ENCODE results near the gene VPS16. TPM values are rescaled to one million over a fixed set of nuclear protein-coding genes. Genes with fewer than 3 reads are reported as not detected.

Gene VPS16
- total RNA-seq: 10 to 100 TPM; 19.1 to 24.2 (median 20.9) TPM
- polyA plus RNA-seq: 16.8 TPM
- long read RNA-seq, donor 1, transcript VPS16-202 (24 exons, 2,750 nt): major isoform, 73 of 98 reads
- long read RNA-seq, donor 1, partial matches to known transcripts: 9 of 98 reads
- long read RNA-seq, donor 1, other reads (novel, unspliced or antisense): 14 of 98 reads
- long read RNA-seq, donor 2, transcript VPS16-202 (24 exons, 2,750 nt): major isoform, 27 of 37 reads
- long read RNA-seq, donor 2, partial matches to known transcripts: 1 of 37 reads
- long read RNA-seq, donor 2, other reads (novel, unspliced or antisense): 9 of 37 reads
- long read RNA-seq, donor 3, transcript VPS16-202 (24 exons, 2,750 nt): major isoform, 147 of 217 reads
- long read RNA-seq, donor 3, partial matches to known transcripts: 18 of 217 reads
- long read RNA-seq, donor 3, other reads (novel, unspliced or antisense): 50 of 217 reads
- long read RNA-seq, donor 4, transcript VPS16-202 (24 exons, 2,750 nt): major isoform, 15 of 25 reads
- long read RNA-seq, donor 4, partial matches to known transcripts: 1 of 25 reads
- long read RNA-seq, donor 4, other reads (novel, unspliced or antisense): 9 of 25 reads

DNA sequence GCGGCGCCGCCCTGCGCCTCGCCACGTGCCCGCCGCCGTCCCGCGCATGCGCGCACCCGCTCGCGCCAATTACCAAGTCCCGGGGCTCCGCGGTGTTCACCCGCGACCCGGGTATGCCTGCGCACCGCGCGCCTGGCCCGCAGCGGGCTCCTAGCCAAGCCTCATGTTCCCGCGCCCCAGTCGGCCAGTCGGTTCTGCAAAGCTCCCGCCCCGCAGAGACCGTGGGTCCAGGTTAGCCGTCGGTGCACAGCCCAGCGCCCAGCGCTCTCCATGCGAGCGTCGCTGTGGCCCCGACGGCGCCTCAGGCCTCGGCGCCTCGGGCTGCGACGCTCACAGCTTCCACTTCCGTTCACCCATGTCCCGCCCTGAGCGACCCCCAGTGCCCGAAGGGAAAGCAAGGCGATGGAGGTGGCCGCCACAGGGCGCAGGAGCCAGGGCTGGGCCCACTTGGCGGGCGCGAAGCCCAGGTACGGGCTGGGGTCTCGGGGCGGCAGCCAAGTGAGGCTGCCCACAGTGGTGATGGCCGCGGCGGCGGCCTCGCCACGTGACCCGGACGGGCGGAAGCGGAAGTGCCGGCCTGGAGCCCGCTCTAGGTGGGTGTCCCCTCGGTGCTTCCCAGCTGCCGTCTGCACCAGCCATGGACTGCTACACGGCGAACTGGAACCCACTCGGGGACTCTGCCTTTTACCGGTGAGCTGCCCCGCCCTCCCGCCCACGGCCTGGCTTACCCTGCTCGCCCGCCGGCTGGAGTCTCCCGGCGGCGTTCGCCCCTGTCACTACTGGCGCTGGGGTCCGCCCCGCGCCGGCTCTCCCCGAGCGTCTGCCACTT is at the start of gene VPS16, which contains the start of gene PCED1A:
Gene VPS16 (plus strand): TSS at position 608 of the 829 bp plus-strand sequence. CDS start 30 bp downstream, at position 638.
Gene PCED1A (minus strand): TSS at position 518 of the 829 bp plus-strand sequence. CDS start 743 bp downstream, outside the sequence.
- no peaks in the 10 kb centered on the region for H3K27me3 ChIP-seq (ENCODE audit: control insufficient read depth, insufficient read depth)
- ATAC-seq: peak; percentile 99
- WGBS: 3% methylated on average over 98 of the region's 98 CpGs
- DNase-seq: peak; percentile 91 to 96 (median 96)
- H3K4me1 ChIP-seq (ENCODE audit: control insufficient read depth, insufficient read depth, low read length): no peaks in the 10 kb centered on the region
- intact Hi-C loops (cut with DNase I): no loop called here
- peak within 1 kb of the TSS; percentile 91 for H3K27ac ChIP-seq (ENCODE audit: low read length)
- H3K4me3 ChIP-seq (ENCODE audit: low read length): peak within 1 kb of the TSS; percentile 89
- H3K9me3 ChIP-seq (ENCODE audit: control insufficient read depth, low read length): no peaks in the 10 kb centered on the region

- H3K4me1 ChIP-seq (ENCODE audit: control insufficient read depth, insufficient read depth, low read length): no peaks in the 10 kb centered on the region
- H3K9me3 ChIP-seq (ENCODE audit: control insufficient read depth, low read length): no peaks in the 10 kb centered on the region
- H3K27ac ChIP-seq (ENCODE audit: low read length): no peak overlapping the region
- no peak for ATAC-seq
- no peak for DNase-seq
- intact Hi-C loops (cut with DNase I): no loop called here
- no peaks in the 10 kb centered on the region for H3K27me3 ChIP-seq (ENCODE audit: control insufficient read depth, insufficient read depth)
- WGBS: 91% methylated on average over 6 of the region's 6 CpGs
- no peak overlapping the region for H3K4me3 ChIP-seq (ENCODE audit: low read length)
These were observed 47.1 kb upstream of the VPS16 start for GRCh38 chr20:2793471-2793870.

DNA sequence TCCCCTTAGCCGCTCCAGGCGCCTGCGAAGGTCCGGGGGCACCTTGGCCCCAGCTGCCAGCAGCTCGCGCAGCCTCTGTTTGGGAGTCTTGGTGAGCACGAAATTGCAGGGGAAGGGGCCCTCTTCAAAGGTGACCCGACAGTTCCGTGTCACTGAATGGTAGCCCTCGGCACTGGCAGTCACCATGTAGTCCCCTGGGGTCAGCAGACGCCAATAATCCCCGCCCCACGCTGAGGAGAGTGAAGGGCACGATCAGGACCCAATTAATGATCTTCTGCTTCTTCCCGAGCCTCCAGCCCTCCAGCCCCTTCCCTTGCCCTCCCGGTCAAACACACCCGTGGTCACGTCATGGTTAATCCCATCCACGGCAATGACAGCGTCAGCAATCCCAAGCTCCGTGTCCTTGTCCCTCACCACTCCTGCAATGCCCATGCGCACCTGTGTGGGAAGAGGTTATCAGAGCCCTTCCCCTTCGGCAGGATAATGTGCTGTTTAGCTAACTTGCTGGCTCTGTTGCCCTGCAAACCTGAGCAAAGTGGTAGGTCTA is 46.3 kb upstream of the VPS16 start:
- WGBS: 86% methylated on average over 23 of the region's 23 CpGs
- DNase-seq: no peak
- H3K27ac ChIP-seq (ENCODE audit: low read length): no peak overlapping the region
- H3K27me3 ChIP-seq (ENCODE audit: control insufficient read depth, insufficient read depth): no peaks in the 10 kb centered on the region
- H3K9me3 ChIP-seq (ENCODE audit: control insufficient read depth, low read length): no peaks in the 10 kb centered on the region
- ATAC-seq: no peak
- intact Hi-C loops (cut with DNase I): no loop called here
- H3K4me3 ChIP-seq (ENCODE audit: low read length): no peak overlapping the region
- H3K4me1 ChIP-seq (ENCODE audit: control insufficient read depth, insufficient read depth, low read length): no peaks in the 10 kb centered on the region

DNA sequence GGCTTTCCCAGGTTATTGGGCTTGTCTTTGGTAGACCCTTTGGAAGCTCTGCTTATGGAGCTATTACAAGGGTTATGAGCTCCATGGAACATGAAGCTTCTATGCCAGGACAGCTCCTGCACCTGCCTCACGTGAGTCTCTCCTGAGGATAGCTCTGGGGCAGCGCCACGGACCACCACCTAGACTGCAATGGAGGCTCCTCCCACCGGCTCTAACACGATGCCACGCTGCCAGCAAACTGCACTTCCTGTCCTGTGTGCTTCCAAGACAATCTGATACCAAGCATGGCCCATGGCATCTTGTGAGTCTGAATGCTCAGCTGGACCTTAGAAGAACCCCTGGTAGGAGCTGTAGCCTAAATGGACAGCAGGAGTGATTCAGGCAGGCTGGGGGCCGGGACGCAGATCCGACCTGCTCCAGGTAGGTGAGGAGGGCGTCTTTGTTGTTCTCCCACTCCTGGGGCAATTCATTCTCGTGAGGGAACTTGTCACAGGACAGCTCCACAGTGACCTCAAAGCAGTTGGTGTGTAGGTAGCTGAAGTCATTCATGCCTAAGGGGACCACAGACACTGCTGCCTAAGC is 45.6 kb upstream of the VPS16 start:
- intact Hi-C loops (cut with DNase I): no loop called here
- DNase-seq (no peak), ATAC-seq (no peak)
- H3K27me3 ChIP-seq (ENCODE audit: control insufficient read depth, insufficient read depth): no peaks in the 10 kb centered on the region
- no peak overlapping the region for H3K4me3 ChIP-seq (ENCODE audit: low read length)
- no peak overlapping the region for H3K27ac ChIP-seq (ENCODE audit: low read length)
- no peaks in the 10 kb centered on the region for H3K4me1 ChIP-seq (ENCODE audit: control insufficient read depth, insufficient read depth, low read length)
- WGBS: 85% methylated on average over 11 of the region's 11 CpGs
- H3K9me3 ChIP-seq (ENCODE audit: control insufficient read depth, low read length): no peaks in the 10 kb centered on the region

- ATAC-seq (no peak), DNase-seq (peak in 2 of 3 donors; percentile 52 to 57)
- no peaks in the 10 kb centered on the region for H3K4me1 ChIP-seq (ENCODE audit: control insufficient read depth, insufficient read depth, low read length)
- no peak overlapping the region for H3K27ac ChIP-seq (ENCODE audit: low read length)
- no peak overlapping the region for H3K4me3 ChIP-seq (ENCODE audit: low read length)
- no peaks in the 10 kb centered on the region for H3K9me3 ChIP-seq (ENCODE audit: control insufficient read depth, low read length)
- H3K27me3 ChIP-seq (ENCODE audit: control insufficient read depth, insufficient read depth): no peaks in the 10 kb centered on the region
- WGBS: 69% methylated on average over 24 of the region's 24 CpGs
- intact Hi-C loops (cut with DNase I): no loop called here
These were observed 45.1 kb upstream of the VPS16 start for GRCh38 chr20:2795451-2795850.

DNA sequence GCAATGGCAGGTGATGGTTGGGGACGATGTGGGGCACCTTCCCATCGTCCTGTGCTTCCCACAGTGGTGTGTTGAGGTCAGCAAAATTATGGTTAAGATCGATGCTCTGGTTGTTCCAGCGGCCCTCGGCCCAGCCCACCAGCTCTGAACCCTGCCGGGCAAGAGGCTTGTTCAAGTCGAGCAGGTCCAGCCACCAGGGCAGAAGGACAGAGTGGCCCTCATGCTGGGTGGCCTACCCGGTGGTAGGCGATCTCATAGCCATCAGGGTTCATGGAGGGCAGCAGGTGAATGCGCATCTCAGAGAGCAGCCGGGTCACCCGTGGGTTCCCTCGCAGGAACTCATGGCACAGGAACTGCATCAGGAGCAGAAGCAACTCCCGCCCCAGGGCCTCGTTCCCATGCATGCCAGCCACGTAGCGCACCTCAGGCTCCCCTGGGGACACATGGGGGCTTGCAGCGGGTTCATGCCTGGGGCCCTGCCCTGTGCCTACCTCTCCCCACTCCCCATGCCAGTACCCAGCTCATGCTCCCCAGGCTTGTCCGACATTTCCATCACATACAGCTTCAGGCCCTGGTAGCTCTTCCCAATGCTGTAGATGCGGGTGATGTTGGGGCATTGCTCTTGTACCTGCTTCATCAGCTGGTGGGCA is 44.4 kb upstream of the VPS16 start:
- no peak for ATAC-seq
- no peaks in the 10 kb centered on the region for H3K4me1 ChIP-seq (ENCODE audit: control insufficient read depth, insufficient read depth, low read length)
- no peaks in the 10 kb centered on the region for H3K9me3 ChIP-seq (ENCODE audit: control insufficient read depth, low read length)
- WGBS: 90% methylated on average over 20 of the region's 20 CpGs
- no peak overlapping the region for H3K27ac ChIP-seq (ENCODE audit: low read length)
- DNase-seq: no peak
- intact Hi-C loops (cut with DNase I): no loop called here
- no peak overlapping the region for H3K4me3 ChIP-seq (ENCODE audit: low read length)
- no peaks in the 10 kb centered on the region for H3K27me3 ChIP-seq (ENCODE audit: control insufficient read depth, insufficient read depth)

- Histone ChIP-seq H3K27me3 (ENCODE audit: control insufficient read depth, insufficient read depth) (no peaks in the 10 kb centered on the region), H3K4me1 (ENCODE audit: control insufficient read depth, insufficient read depth, low read length) (no peaks in the 10 kb centered on the region), H3K4me3 (ENCODE audit: low read length) (no peak overlapping the region), H3K9me3 (ENCODE audit: control insufficient read depth, low read length) (no peaks in the 10 kb centered on the region), H3K27ac (ENCODE audit: low read length) (no peak overlapping the region)
- no peak for ATAC-seq
- 84% methylated on average over 16 of the region's 16 CpGs for WGBS
- intact Hi-C loops (cut with DNase I): no loop called here
- no peak for DNase-seq
These were observed 43.2 kb upstream of the VPS16 start for GRCh38 chr20:2797136-2797983.

- H3K27ac ChIP-seq (ENCODE audit: low read length): no peak overlapping the region
- intact Hi-C loops (cut with DNase I): no loop called here
- WGBS: 87% methylated on average over 19 of the region's 19 CpGs
- no peaks in the 10 kb centered on the region for H3K27me3 ChIP-seq (ENCODE audit: control insufficient read depth, insufficient read depth)
- no peak overlapping the region for H3K4me3 ChIP-seq (ENCODE audit: low read length)
- no peaks in the 10 kb centered on the region for H3K9me3 ChIP-seq (ENCODE audit: control insufficient read depth, low read length)
- ATAC-seq: no peak
- no peaks in the 10 kb centered on the region for H3K4me1 ChIP-seq (ENCODE audit: control insufficient read depth, insufficient read depth, low read length)
- DNase-seq: no peak
These were observed 42.3 kb upstream of the VPS16 start for GRCh38 chr20:2798095-2798805.

GRCh38 chr20:2798814-2799213 is 41.7 kb upstream of the VPS16 start:
- Histone ChIP-seq H3K27me3 (ENCODE audit: control insufficient read depth, insufficient read depth) (no peaks in the 10 kb centered on the region), H3K4me1 (ENCODE audit: control insufficient read depth, insufficient read depth, low read length) (no peaks in the 10 kb centered on the region), H3K4me3 (ENCODE audit: low read length) (no peak overlapping the region), H3K27ac (ENCODE audit: low read length) (no peak overlapping the region), H3K9me3 (ENCODE audit: control insufficient read depth, low read length) (no peaks in the 10 kb centered on the region)
- no peak for DNase-seq
- no peak for ATAC-seq
- WGBS: 74% methylated on average over 6 of the region's 6 CpGs
- intact Hi-C loops (cut with DNase I): no loop called here
